Ovary (tissue), 9 donors: ENCODE measurements around the gene INPP5B. TPM values are rescaled to one million over a fixed set of nuclear protein-coding genes. Genes with fewer than 3 reads are reported as not detected.

Experiments used
- DNase-seq, 5 donors: peaks; one replicate each; pipeline ENCODE4 v3.0.0-alpha.2; 2019 to 2020
- H3K27ac ChIP-seq, 2 donors: fragments of 200-600 bp; one replicate each; pipeline versions ENCODE4 v1.5.1 to v1.8.0; 2019 to 2022
- H3K27me3 ChIP-seq: fragments of 200-600 bp; one replicate; pipeline ENCODE4 v1.8.0; 2022
- H3K36me3 ChIP-seq: fragments of 200-600 bp; sonication (generic); one replicate; pipeline ENCODE4 v1.5.1; 2019
- H3K4me1 ChIP-seq: one replicate; pipeline ENCODE4 v1.8.1; 2013; ENCODE audit warnings: mild to moderate bottlenecking, moderate library complexity; ENCODE audit not compliant: insufficient read depth
- H3K4me3 ChIP-seq: fragments of 200-600 bp; sonication (generic); one replicate; pipeline ENCODE4 v1.5.1; 2017
- H3K9me3 ChIP-seq, 2 donors: fragments of 200-600 bp in 1 of 2; sonication (generic) in 1 of 2; one replicate each; pipeline versions ENCODE4 v1.5.1 to v1.8.1; 2013 to 2019; ENCODE audit warnings: mild to moderate bottlenecking in 1 of 2, moderate library complexity in 1 of 2
- EP300 ChIP-seq: sonication (generic); formaldehyde crosslinking; IDR thresholded peaks from one replicate; pipeline ENCODE4 v1.6.1; 2017; ENCODE audit warnings: antibody characterized with exemption
- POLR2A ChIP-seq: fragments of 450-650 bp; IDR thresholded peaks from one replicate; pipeline ENCODE4 v1.6.1; 2017; ENCODE audit warnings: antibody characterized with exemption, mild to moderate bottlenecking, moderate library complexity
- WGBS, 3 donors: extraction: QIAGEN DNeasy Blood & Tissue Kit in 1 of 3; methylation state at CpG; one replicate each; pipeline versions ENCODE4 v1.1.5 to v1.1.7; 2013 to 2017; 5-methylcytosine and 5-hydroxymethylcytosine counted together
- intact Hi-C, 4 donors: fragments of 100-400 bp; cut with DNase I; formaldehyde crosslinking; loops; one replicate each; pipeline versions ENCODE4 v1.11.0 to v1.15.1; 2022 to 2023
- polyA plus RNA-seq, 2 donors: library from polyadenylated mRNA; stranded (reverse); fragments of 200-250 nt in 1 of 2; fragments of 350-450 nt in 1 of 2; fragmentation: Illumina TruSeq in 1 of 2; extraction: RNeasy Lipid Tissue Mini Kit (QIAGEN cat#74804) in 1 of 2; gene quantifications; one replicate each; pipeline ENCODE4 v1.2.3, GENCODE V29; 2013 to 2014
- total RNA-seq, 7 donors: library from RNA; depleted of rRNA in 2 of 7; stranded (reverse); fragments of >200 nt in 2 of 7; fragmentation: NEBNext Ultra II Directional in 3 of 7; extraction: Animal tissue kit (Norgen Biotek cat#: 25700) in 3 of 7; gene quantifications; one replicate each; pipeline versions ENCODE4 v1.1.0 to v1.2.4, GENCODE V29; 2016 to 2023
- TF ChIP-seq, protein P1 (sequence below), 3 donors: fragments of 450-650 bp in 2 of 3; fragments of 200-600 bp in 1 of 3; IDR thresholded peaks; one replicate each; pipeline versions ENCODE4 v1.5.1 to v1.8.0; 2016 to 2022; ENCODE audit warnings: antibody characterized with exemption in 3 of 3, mild to moderate bottlenecking in 1 of 3
- donor health status: DM: no; HTN: no; CAD: no; lungs with moderate emphysema.
- donor health status: DM: no; HTN: no; CAD: no.
- donor health status: Bipolar disorder and iron deficiency.
- donor health status: DM: yes; HTN: yes; CAD: no.
- donor health status: DM: no; HTN: no; CAD: no.
- donor health status: DM: yes; HTN: yes; CAD: no.

The INPP5B gene
- total and polyA plus RNA-seq, 9 donors: 23.2 to 68.5 (median 33.5) TPM

- TF ChIP-seq POLR2A (no peak), EP300 (no peak)
- TF ChIP-seq, protein P1, sequence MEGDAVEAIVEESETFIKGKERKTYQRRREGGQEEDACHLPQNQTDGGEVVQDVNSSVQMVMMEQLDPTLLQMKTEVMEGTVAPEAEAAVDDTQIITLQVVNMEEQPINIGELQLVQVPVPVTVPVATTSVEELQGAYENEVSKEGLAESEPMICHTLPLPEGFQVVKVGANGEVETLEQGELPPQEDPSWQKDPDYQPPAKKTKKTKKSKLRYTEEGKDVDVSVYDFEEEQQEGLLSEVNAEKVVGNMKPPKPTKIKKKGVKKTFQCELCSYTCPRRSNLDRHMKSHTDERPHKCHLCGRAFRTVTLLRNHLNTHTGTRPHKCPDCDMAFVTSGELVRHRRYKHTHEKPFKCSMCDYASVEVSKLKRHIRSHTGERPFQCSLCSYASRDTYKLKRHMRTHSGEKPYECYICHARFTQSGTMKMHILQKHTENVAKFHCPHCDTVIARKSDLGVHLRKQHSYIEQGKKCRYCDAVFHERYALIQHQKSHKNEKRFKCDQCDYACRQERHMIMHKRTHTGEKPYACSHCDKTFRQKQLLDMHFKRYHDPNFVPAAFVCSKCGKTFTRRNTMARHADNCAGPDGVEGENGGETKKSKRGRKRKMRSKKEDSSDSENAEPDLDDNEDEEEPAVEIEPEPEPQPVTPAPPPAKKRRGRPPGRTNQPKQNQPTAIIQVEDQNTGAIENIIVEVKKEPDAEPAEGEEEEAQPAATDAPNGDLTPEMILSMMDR (IDR thresholded peaks at IDR 0.05): no peak
- intact Hi-C loops: no loop called here
- no peaks in the 10 kb centered on the region for H3K36me3 ChIP-seq
- H3K27ac ChIP-seq: no peak overlapping the region
- no peak for DNase-seq
- 95 to 100% (median 96%) methylated on average over 1 of the region's 1 CpG for WGBS, 3 donors
- H3K4me1 ChIP-seq: no peaks in the 10 kb centered on the region
- H3K4me3 ChIP-seq: no peak overlapping the region
- H3K27me3 ChIP-seq: no peaks in the 10 kb centered on the region
- no peaks in the 10 kb centered on the region for H3K9me3 ChIP-seq
Observed at GRCh38 chr1:37875833-37876232, 71.0 kb downstream of the INPP5B start.

- WGBS, 3 donors: 93 to 100% (median 100%) methylated on average over 1 of the region's 1 CpG
- H3K36me3 ChIP-seq: no peaks in the 10 kb centered on the region
- H3K4me3 ChIP-seq: no peak overlapping the region
- no peaks in the 10 kb centered on the region for H3K27me3 ChIP-seq
- DNase-seq: no peak
- no peak for TF ChIP-seq EP300
- TF ChIP-seq, protein P1 (IDR thresholded peaks at IDR 0.05): no peak
- no peak for TF ChIP-seq POLR2A
- H3K9me3 ChIP-seq: no peaks in the 10 kb centered on the region
- no peaks in the 10 kb centered on the region for H3K4me1 ChIP-seq
- intact Hi-C loops: no loop called here
- no peak overlapping the region for H3K27ac ChIP-seq
Observed at GRCh38 chr1:37872692-37873091, 74.2 kb downstream of the INPP5B start.

GRCh38 chr1:37868466-37868865 lies 78.4 kb downstream of the INPP5B start:
- no peak overlapping the region for H3K27ac ChIP-seq
- no peaks in the 10 kb centered on the region for H3K36me3 ChIP-seq
- no peak for DNase-seq
- H3K4me1 ChIP-seq: no peaks in the 10 kb centered on the region
- TF ChIP-seq POLR2A (no peak), EP300 (no peak)
- TF ChIP-seq, protein P1 (IDR thresholded peaks at IDR 0.05): no peak
- H3K4me3 ChIP-seq: no peak overlapping the region
- 89 to 93% (median 93%) methylated on average over 2 of the region's 2 CpGs for WGBS, 3 donors
- no peaks in the 10 kb centered on the region for H3K9me3 ChIP-seq
- intact Hi-C loops: loop anchor here in 1 of 4 donors (10.0 kb wide), 1 partner anchor 54 kb away; no protein-coding TSS in a partner anchor
- no peaks in the 10 kb centered on the region for H3K27me3 ChIP-seq

- Histone ChIP-seq H3K4me3 (no peak overlapping the region), H3K27me3 (no peaks in the 10 kb centered on the region), H3K9me3 (no peaks in the 10 kb centered on the region), H3K27ac (no peak overlapping the region), H3K4me1 (no peaks in the 10 kb centered on the region), H3K36me3 (no peaks in the 10 kb centered on the region)
- TF ChIP-seq, protein P1 (IDR thresholded peaks at IDR 0.05): no peak
- no peak for TF ChIP-seq POLR2A
- TF ChIP-seq EP300: no peak
- 88 to 93% (median 93%) methylated on average over 6 of the region's 6 CpGs for WGBS, 3 donors
- no peak for DNase-seq
- intact Hi-C loops: loop anchor here in 1 of 4 donors (10.0 kb wide), 1 partner anchor 53 kb away; no protein-coding TSS in a partner anchor
Observed at GRCh38 chr1:37867784-37868183, 79.1 kb downstream of the INPP5B start.
